GM12865 (cell line): ENCODE data around the gene RNF19B.

Experiments used
- DNase-seq: peaks from one replicate; pipeline ENCODE4 v3.0.0; 2010; ENCODE audit warnings: low read depth
- H3K4me3 ChIP-seq: 2 replicates; pipeline ENCODE4 v1.5.1; 2011; ENCODE audit warnings: mild to moderate bottlenecking, low read depth, low read length, control low read depth
- CTCF ChIP-seq: IDR thresholded peaks from 2 replicates; pipeline ENCODE4 v1.5.1; 2011; ENCODE audit warnings: low read length, control low read depth, low read depth, inconsistent platforms; ENCODE audit not compliant: insufficient read depth; ENCODE audit errors: missing control alignments

The RNF19B gene

GRCh38 chr1:32967888-32968568 lies 3.4 kb upstream of the RNF19B start:
- DNase-seq, result no peak
- no peak for TF ChIP-seq CTCF
- no peak overlapping the region for H3K4me3 ChIP-seq

GRCh38 chr1:32966900-32967299 lies 2.3 kb upstream of the RNF19B start:
- TF ChIP-seq CTCF, result no peak
- DNase-seq, result no peak
- H3K4me3 ChIP-seq, result no peak overlapping the region

DNA sequence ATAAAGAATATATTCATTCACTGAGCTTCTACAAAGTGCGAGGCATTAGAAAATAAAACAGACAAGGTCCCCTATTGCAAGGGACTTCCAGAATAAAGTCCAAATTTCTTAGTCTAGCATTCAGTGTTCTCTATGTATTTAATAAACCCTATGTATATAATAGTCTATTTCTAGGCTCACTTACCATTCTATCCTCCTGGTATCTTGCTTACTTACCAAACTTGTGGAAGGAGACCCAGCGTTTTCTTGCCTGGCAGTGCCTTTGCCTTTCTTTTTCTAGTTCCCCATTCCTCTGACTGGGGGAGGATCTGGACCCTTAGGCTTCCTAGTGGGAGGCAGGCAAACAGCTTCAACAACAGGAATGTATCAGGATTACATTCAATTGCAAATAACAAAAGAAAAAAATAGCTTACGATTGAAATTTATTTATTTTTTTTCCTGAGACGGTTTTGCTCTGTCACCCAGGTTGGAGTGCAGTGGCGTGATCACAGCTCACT lies 690 bp upstream of the RNF19B start:
- no peak for TF ChIP-seq CTCF
- H3K4me3 ChIP-seq, result peak overlapping the region; percentile 57
- DNase-seq, result no peak

DNA sequence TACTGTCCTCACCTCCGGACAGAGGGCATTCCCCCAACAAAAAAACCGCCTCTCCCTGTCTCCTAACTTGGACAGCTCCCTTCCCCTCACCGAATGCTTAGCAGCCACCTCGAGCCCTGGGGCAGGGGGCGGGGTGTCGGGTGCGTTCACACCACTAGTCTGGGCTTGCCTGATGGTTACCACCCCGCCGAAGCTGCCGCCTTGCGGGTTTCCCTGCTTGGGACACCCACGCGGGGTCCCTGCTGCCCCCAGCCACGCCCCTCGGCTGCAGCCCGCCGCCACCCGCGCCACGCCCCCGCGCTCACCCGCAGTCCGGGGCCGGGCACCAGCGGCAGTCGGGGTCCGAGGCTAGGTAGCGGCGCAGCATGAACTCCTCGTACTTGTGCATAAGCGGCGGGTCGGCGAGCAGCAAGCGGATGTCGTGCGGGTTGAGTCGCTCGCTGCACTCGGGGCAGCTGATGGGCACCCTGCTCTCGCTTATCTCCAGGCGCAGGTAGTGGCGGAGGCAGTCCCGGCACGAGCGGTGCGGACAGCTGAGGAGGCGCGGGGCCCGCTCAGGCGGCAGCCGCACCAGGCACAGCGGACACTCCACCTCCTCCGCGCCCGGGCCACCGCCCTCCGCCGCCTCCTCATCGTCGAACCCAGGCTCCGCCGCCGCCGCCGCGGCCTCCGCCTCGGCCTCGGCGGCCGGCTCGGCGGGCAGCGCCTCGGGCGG lies 706 bp downstream of the RNF19B start:
- DNase-seq, result peak; percentile 71

GRCh38 chr1:32962248-32962896 lies 2.2 kb downstream of the RNF19B start:
- TF ChIP-seq CTCF, result no peak
- peak; percentile 78 for DNase-seq
- H3K4me3 ChIP-seq, result peak overlapping the region; percentile 74

More for the DNA sequence above, 706 bp downstream of the RNF19B start:
- H3K4me3 ChIP-seq, result peak overlapping the region; percentile 74
- TF ChIP-seq CTCF, result peak; percentile 3

- H3K4me3 ChIP-seq, result peak overlapping the region; percentile 3; the same call in 1 of the 2 replicates
- TF ChIP-seq CTCF, result no peak
- DNase-seq, result no peak
Measured at GRCh38 chr1:32960819-32961355, 3.7 kb downstream of the RNF19B start.
